ENCODE results near the gene USP53.
"Not testable (repeated sequence)": the region's sequence is repeated elsewhere in the genome, so short reads cannot be mapped to it uniquely, and the experiment has no call there.

USP53 gene

GRCh38 chr4:119212234-119212963 is at the start of gene USP53:
USP53 (plus strand) TSS chr4:119212713; CDS start chr4:119239760, 27,047 bp downstream.
- in situ Hi-C loops (cut with MboI; ENCODE audit: low sequenced_read_pairs), result no loop called here

- in situ Hi-C loops (cut with MboI; ENCODE audit: low sequenced_read_pairs), result no loop called here
These were observed 46.7 kb upstream of the USP53 start for GRCh38 chr4:119165767-119166166.

- in situ Hi-C loops (cut with MboI; ENCODE audit: low sequenced_read_pairs), result no loop called here
These were observed 42.3 kb upstream of the USP53 start for GRCh38 chr4:119170195-119170594.

- in situ Hi-C loops (cut with MboI; ENCODE audit: low sequenced_read_pairs), result no loop called here
These were observed 40.3 kb upstream of the USP53 start for GRCh38 chr4:119172223-119172622.

GRCh38 chr4:119173729-119174361 is 38.7 kb upstream of the USP53 start:
- in situ Hi-C loops (cut with MboI; ENCODE audit: low sequenced_read_pairs), result not testable (repeated sequence)

GRCh38 chr4:119179011-119179410 is 33.5 kb upstream of the USP53 start:
- in situ Hi-C loops (cut with MboI; ENCODE audit: low sequenced_read_pairs), result no loop called here

GRCh38 chr4:119184128-119184527 is 28.4 kb upstream of the USP53 start:
- in situ Hi-C loops (cut with MboI; ENCODE audit: low sequenced_read_pairs), result no loop called here

GRCh38 chr4:119189638-119190037 is 22.9 kb upstream of the USP53 start:
- in situ Hi-C loops (cut with MboI; ENCODE audit: low sequenced_read_pairs), result no loop called here

- in situ Hi-C loops (cut with MboI; ENCODE audit: low sequenced_read_pairs), result no loop called here
These were observed 22.2 kb upstream of the USP53 start for GRCh38 chr4:119190354-119190753.

- in situ Hi-C loops (cut with MboI; ENCODE audit: low sequenced_read_pairs), result no loop called here
These were observed 21.0 kb upstream of the USP53 start for GRCh38 chr4:119191505-119191904.

- in situ Hi-C loops (cut with MboI; ENCODE audit: low sequenced_read_pairs), result no loop called here
These were observed 14.7 kb upstream of the USP53 start for GRCh38 chr4:119197772-119198212.

GRCh38 chr4:119204916-119205315 is 7.6 kb upstream of the USP53 start:
- in situ Hi-C loops (cut with MboI; ENCODE audit: low sequenced_read_pairs), result no loop called here

GRCh38 chr4:119205690-119206089 is 6.8 kb upstream of the USP53 start:
- in situ Hi-C loops (cut with MboI; ENCODE audit: low sequenced_read_pairs), result no loop called here

GRCh38 chr4:119206178-119206577 is 6.3 kb upstream of the USP53 start:
- in situ Hi-C loops (cut with MboI; ENCODE audit: low sequenced_read_pairs), result no loop called here

GRCh38 chr4:119207051-119207450 is 5.5 kb upstream of the USP53 start:
- in situ Hi-C loops (cut with MboI; ENCODE audit: low sequenced_read_pairs), result no loop called here

GRCh38 chr4:119209077-119209476 is 3.4 kb upstream of the USP53 start:
- in situ Hi-C loops (cut with MboI; ENCODE audit: low sequenced_read_pairs), result no loop called here

GRCh38 chr4:119209586-119209985 is 2.9 kb upstream of the USP53 start:
- in situ Hi-C loops (cut with MboI; ENCODE audit: low sequenced_read_pairs), result no loop called here

- in situ Hi-C loops (cut with MboI; ENCODE audit: low sequenced_read_pairs), result no loop called here
These were observed 1.7 kb upstream of the USP53 start for GRCh38 chr4:119210775-119211174.

- in situ Hi-C loops (cut with MboI; ENCODE audit: low sequenced_read_pairs), result no loop called here
These were observed 663 bp upstream of the USP53 start for GRCh38 chr4:119211867-119212233.

GRCh38 chr4:119212964-119213606 is 572 bp downstream of the USP53 start:
- in situ Hi-C loops (cut with MboI; ENCODE audit: low sequenced_read_pairs), result no loop called here

GRCh38 chr4:119218093-119218492 is 5.6 kb downstream of the USP53 start:
- in situ Hi-C loops (cut with MboI; ENCODE audit: low sequenced_read_pairs), result no loop called here

- in situ Hi-C loops (cut with MboI; ENCODE audit: low sequenced_read_pairs), result no loop called here
These were observed 8.9 kb downstream of the USP53 start for GRCh38 chr4:119221412-119221811.

Data from HL-60/S4 treated with phorbol 12-myristate 13-acetate at 8.2 ng/mL for 4 days and 3 days (cell line).